HCT116 (cell line): ENCODE results near the gene CUBN. TPM values are rescaled to one million over a fixed set of nuclear protein-coding genes. Genes with fewer than 3 reads are reported as not detected.

Experiments used
- ATAC-seq: fragments of 200-7000 bp; cut with Tn5 transposase; 2 replicates; pipeline ENCODE4 v1.9.1; 2020; ENCODE audit warnings: mild to moderate bottlenecking, moderate library complexity
- BruUV-seq: library from RNA; stranded (reverse); fragments of 400-500 nt; replicated peaks from 2 replicates; lab custom pipeline; 2021; lab: Mats Ljungman, UMichigan
- CTCF ChIA-PET: fragments of 300-600 bp; sonication (Branson Sonifier 250); formaldehyde crosslinking; loops from one replicate; lab custom pipeline; 2021; ENCODE audit warnings: antibody characterized with exemption; lab: Charles Lee
- POLR2A ChIA-PET: fragments of 300-600, 350-600 bp; sonication (Branson Sonifier 250); formaldehyde crosslinking; loops from one replicate; lab custom pipeline; 2021; ENCODE audit warnings: antibody characterized with exemption; lab: Charles Lee
- RAD21 ChIA-PET, 2 experiments: fragments of 300-600 bp; sonication (Branson Sonifier 250); formaldehyde crosslinking; loops; one replicate each; lab custom pipeline; 2023; ENCODE audit warnings: low total read pairs in 2 of 2; ENCODE audit not compliant: uncharacterized antibody in 2 of 2, unreplicated experiment in 2 of 2, low non-redundant PET in 1 of 2; lab: Charles Lee
- DNase-seq: peaks from one replicate; pipeline ENCODE4 v3.0.0-alpha.2; 2010; ENCODE audit warnings: low read depth, low spot score
- H2AFZ ChIP-seq: fragments of 200-600 bp; shearing (Covaris generic), sonication (generic); 2 replicates; pipeline ENCODE4 v1.6.1; 2017; ENCODE audit warnings: low read depth, mixed run types, mixed read lengths, antibody characterized with exemption, low read length; ENCODE audit not compliant: poor library complexity, severe bottlenecking
- H3K27ac ChIP-seq: 2 replicates; pipeline ENCODE4 v1.5.1; 2012; ENCODE audit warnings: low read depth, low read length
- H3K27me3 ChIP-seq: fragments of 200-600 bp; sonication (generic); 2 replicates; pipeline ENCODE4 v1.6.1; 2016; ENCODE audit warnings: mixed run types, low read length, mixed read lengths; ENCODE audit not compliant: insufficient read depth
- H3K36me3 ChIP-seq, 2 experiments: fragments of 200-500 bp in 1 of 2; fragments of 200-600 bp in 1 of 2; sonication (Bioruptor generic) in 1 of 2; sonication (generic) in 1 of 2; 2 replicates each; pipeline versions ENCODE4 v1.5.1 to v1.6.1; 2014 to 2016; ENCODE audit warnings: low read length in 2 of 2, inconsistent platforms in 1 of 2, mixed read lengths in 1 of 2, mixed run types in 1 of 2; ENCODE audit not compliant: insufficient read depth in 2 of 2, control insufficient read depth in 1 of 2
- H3K4me1 ChIP-seq, 2 experiments: fragments of 200-600 bp in 1 of 2; sonication (generic) in 1 of 2; 2 replicates each; pipeline versions ENCODE4 v1.5.1 to v1.6.1; 2012 to 2017; ENCODE audit warnings: low read length in 2 of 2, inconsistent platforms in 1 of 2, mild to moderate bottlenecking in 1 of 2, mixed read lengths in 1 of 2, mixed run types in 1 of 2, moderate library complexity in 1 of 2; ENCODE audit not compliant: insufficient read depth in 2 of 2, control insufficient read depth in 1 of 2
- H3K4me2 ChIP-seq: fragments of 200-600 bp; sonication (generic); 2 replicates; pipeline ENCODE4 v1.6.1; 2017; ENCODE audit warnings: mixed run types, low read length, mixed read lengths
- H3K4me3 ChIP-seq, 2 experiments: fragments of 200-600 bp in 1 of 2; sonication (generic) in 1 of 2; replicated peaks in 1 of 2; 2 replicates each; pipeline ENCODE4 v1.5.1; 2011 to 2016; ENCODE audit warnings: low read length in 2 of 2, control low read depth in 1 of 2, low read depth in 1 of 2, mild to moderate bottlenecking in 1 of 2, mixed read lengths in 1 of 2, mixed run types in 1 of 2
- H3K79me2 ChIP-seq: fragments of 200-600 bp; sonication (generic); 2 replicates; pipeline ENCODE4 v1.6.1; 2017; ENCODE audit warnings: mild to moderate bottlenecking, mixed run types, low read length, moderate library complexity, mixed read lengths; ENCODE audit not compliant: insufficient read depth
- H3K9ac ChIP-seq: fragments of 200-600 bp; sonication (generic); 2 replicates; pipeline ENCODE4 v1.6.1; 2016; ENCODE audit warnings: low read length, mixed read lengths
- H3K9me2 ChIP-seq: fragments of 200-600 bp; sonication (generic), shearing (Covaris generic); 2 replicates; pipeline ENCODE4 v1.6.1; 2017; ENCODE audit warnings: mixed run types, mild to moderate bottlenecking, moderate library complexity; ENCODE audit not compliant: insufficient read depth
- H3K9me3 ChIP-seq, 2 experiments: fragments of 200-500 bp in 1 of 2; fragments of 200-600 bp in 1 of 2; sonication (Bioruptor generic) in 1 of 2; sonication (generic) in 1 of 2; 2 replicates each; pipeline ENCODE4 v1.6.1; 2014 to 2017; ENCODE audit warnings: low read length in 2 of 2, mixed read lengths in 2 of 2, inconsistent platforms in 1 of 2, low read depth in 1 of 2, mild to moderate bottlenecking in 1 of 2, mixed run types in 1 of 2, moderate library complexity in 1 of 2; ENCODE audit not compliant: control insufficient read depth in 1 of 2, insufficient read depth in 1 of 2
- H4K20me1 ChIP-seq: fragments of 200-600 bp; sonication (generic), shearing (Covaris generic); 2 replicates; pipeline ENCODE4 v1.6.1; 2017; ENCODE audit warnings: mixed run types, mild to moderate bottlenecking, moderate library complexity; ENCODE audit not compliant: insufficient read depth
- ATF3 ChIP-seq: IDR thresholded peaks from 2 replicates; pipeline ENCODE4 v1.6.1; 2012
- CBX3 ChIP-seq: IDR thresholded peaks from 2 replicates; pipeline ENCODE4 v1.6.1; 2012; ENCODE audit warnings: low read depth
- CTCF ChIP-seq, 3 experiments: fragments of 200-600 bp in 1 of 3; sonication (generic) in 1 of 3; IDR thresholded peaks in 2 of 3; conservative IDR thresholded peaks in 1 of 3; 2 replicates each; pipeline ENCODE4 v1.5.1; 2012 to 2017; ENCODE audit warnings: low read depth in 2 of 3, low read length in 2 of 3, antibody characterized with exemption in 1 of 3, borderline replicate concordance in 1 of 3, control low read depth in 1 of 3, mild to moderate bottlenecking in 1 of 3, mixed read lengths in 1 of 3, mixed run types in 1 of 3, moderate library complexity in 1 of 3; ENCODE audit not compliant: insufficient read depth in 1 of 3
- EZH2phosphoT487 ChIP-seq: fragments of 200-600 bp; IDR thresholded peaks from 2 replicates; pipeline ENCODE4 v1.6.1; 2018; ENCODE audit warnings: antibody characterized with exemption, borderline replicate concordance
- MAX ChIP-seq: IDR thresholded peaks from 2 replicates; pipeline ENCODE4 v1.6.1; 2012
- TCF7L2 ChIP-seq: IDR thresholded peaks from 2 replicates; pipeline ENCODE4 v1.7.0; 2011; ENCODE audit warnings: borderline replicate concordance, inconsistent platforms; ENCODE audit not compliant: insufficient read depth, insufficient read length; ENCODE audit errors: extremely low read depth
- ZBTB33 ChIP-seq: IDR thresholded peaks from 2 replicates; pipeline ENCODE4 v1.6.1; 2011; ENCODE audit warnings: mild to moderate bottlenecking, low read length, moderate library complexity; ENCODE audit not compliant: insufficient replicate concordance; ENCODE audit errors: extremely low read depth
- ZNF274 ChIP-seq: fragments of 200-500 bp; sonication (Bioruptor generic); IDR thresholded peaks from 2 replicates; pipeline ENCODE4 v1.6.1; 2014; ENCODE audit warnings: mild to moderate bottlenecking, low read depth, low read length, inconsistent platforms
- intact Hi-C: fragments of 100-400 bp; cut with micrococcal nuclease; formaldehyde crosslinking; loops from 2 replicates; pipeline ENCODE4 v1.10.0; 2022
- total RNA-seq: library from RNA; stranded (reverse); gene quantifications from one replicate; pipeline ENCODE4 v1.2.1, GENCODE V29; 2021; ENCODE audit not compliant: unreplicated experiment

CUBN gene
- total RNA-seq, 1 experiment from 2014 or later = 1.2 TPM

- H3K9me3 ChIP-seq = no peaks in the 10 kb centered on the region
- BruUV-seq = no TSS peak
- no peaks in the 10 kb centered on the region for H4K20me1 ChIP-seq
- H2AFZ ChIP-seq = no peak overlapping the region
- ChIA-PET RAD21 (no interaction called here), CTCF (no interaction called here), POLR2A (no interaction called here)
- no peak for ATAC-seq
- no peaks in the 10 kb centered on the region for H3K27me3 ChIP-seq
- H3K36me3 ChIP-seq = no peaks in the 10 kb centered on the region
- TF ChIP-seq ATF3 (no peak), TCF7L2 (no peak), EZH2phosphoT487 (no peak), MAX (no peak), ZBTB33 (no peak)
- H3K27ac ChIP-seq = no peak overlapping the region
- H3K4me1 ChIP-seq = no peaks in the 10 kb centered on the region
- no peak overlapping the region for H3K4me3 ChIP-seq
- intact Hi-C loops = no loop called here
- H3K4me2 ChIP-seq = no peak overlapping the region
- H3K79me2 ChIP-seq = no peaks in the 10 kb centered on the region
- DNase-seq = no peak
- no peak overlapping the region for H3K9ac ChIP-seq
- H3K9me2 ChIP-seq = no peaks in the 10 kb centered on the region
Measured at GRCh38 chr10:17037910-17038309, 91.7 kb downstream of the CUBN start.

GRCh38 chr10:17035446-17035845, 94.2 kb downstream of the CUBN start:
- ChIA-PET RAD21 (no interaction called here), POLR2A (no interaction called here), CTCF (no interaction called here)
- no peaks in the 10 kb centered on the region for H3K9me3 ChIP-seq
- H3K9ac ChIP-seq = no peak overlapping the region
- no peaks in the 10 kb centered on the region for H3K36me3 ChIP-seq
- no peaks in the 10 kb centered on the region for H3K27me3 ChIP-seq
- no peaks in the 10 kb centered on the region for H4K20me1 ChIP-seq
- no peak overlapping the region for H2AFZ ChIP-seq
- no peaks in the 10 kb centered on the region for H3K79me2 ChIP-seq
- ATAC-seq (no peak), DNase-seq (no peak)
- TF ChIP-seq CTCF (IDR thresholded peaks at IDR 0.05 in 2 of 3, conservative IDR thresholded peaks at IDR 0.05 in 1 of 3; ENCODE audit: borderline replicate concordance in 1 of 3, insufficient read depth in 1 of 3, low read depth in 2 of 3, low read length in 2 of 3) = no peak
- TF ChIP-seq EZH2phosphoT487 = no peak
- TF ChIP-seq TCF7L2 = no peak
- no peak for TF ChIP-seq CBX3
- TF ChIP-seq ZNF274 = no peak
- intact Hi-C loops = no loop called here
- H3K9me2 ChIP-seq = no peaks in the 10 kb centered on the region
- H3K4me1 ChIP-seq = peaks cover 0 to 1% of the 10 kb centered on the region in 2 experiments; a peak in 1 of 4 replicates
- no peak overlapping the region for H3K4me3 ChIP-seq
- no TSS peak for BruUV-seq
- no peak overlapping the region for H3K27ac ChIP-seq
- no peak overlapping the region for H3K4me2 ChIP-seq
